Neural cell (in vitro differentiated cells): Measurements from ENCODE around the gene LRMDA.

ENCODE experiments used
- CTCF ChIP-seq: fragments of 450-650 bp; IDR thresholded peaks from 2 replicates; pipeline ENCODE4 v1.5.1; 2014; ENCODE audit warnings: antibody characterized with exemption, mild to moderate bottlenecking, moderate library complexity; ENCODE audit not compliant: poor library complexity, severe bottlenecking
- EP300 ChIP-seq: fragments of 450-650 bp; conservative IDR thresholded peaks from 2 replicates; pipeline ENCODE4 v1.6.1; 2014; ENCODE audit warnings: antibody characterized with exemption, mild to moderate bottlenecking, moderate library complexity; ENCODE audit not compliant: poor library complexity, severe bottlenecking
- MXI1 ChIP-seq: fragments of 450-650 bp; conservative IDR thresholded peaks from 2 replicates; pipeline ENCODE4 v1.6.1; 2014; ENCODE audit warnings: antibody characterized with exemption, mild to moderate bottlenecking; ENCODE audit not compliant: poor library complexity, severe bottlenecking
- POLR2AphosphoS5 ChIP-seq: IDR thresholded peaks from 2 replicates; pipeline ENCODE4 v1.6.1; 2012
- RAD21 ChIP-seq: fragments of 450-650 bp; conservative IDR thresholded peaks from 2 replicates; pipeline ENCODE4 v1.6.1; 2014; ENCODE audit warnings: antibody characterized with exemption, mild to moderate bottlenecking, moderate library complexity

DNA sequence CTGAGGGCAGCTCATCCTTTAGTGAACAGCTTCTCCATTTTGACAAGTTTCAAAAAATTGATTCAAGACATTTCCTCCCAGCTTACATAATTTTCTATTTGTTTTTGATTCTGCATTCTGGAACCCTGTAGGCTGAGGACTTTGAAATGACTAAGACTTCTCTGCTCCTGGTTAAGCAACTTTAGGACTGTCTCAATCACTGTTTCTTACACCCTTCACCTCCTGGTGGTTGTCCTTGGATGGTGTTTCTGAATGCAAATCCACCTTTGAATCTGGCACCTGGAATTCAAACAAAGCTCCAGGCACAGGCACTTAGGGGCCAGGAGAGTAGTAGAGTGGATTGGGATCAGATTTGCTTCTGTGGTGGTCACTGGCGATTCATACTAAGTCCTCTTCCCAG is 595.5 kb downstream of the LRMDA start:
- TF ChIP-seq CTCF (no peak), RAD21 (no peak), MXI1 (no peak), EP300 (no peak), POLR2AphosphoS5 (no peak)
